GM10248 (cell line): Measurements from ENCODE around the gene OCA2.

ENCODE experiments used
- CTCF ChIA-PET: fragments of 300-600 bp; sonication (Branson Sonifier 250); formaldehyde crosslinking; extraction: SDS; loops from one replicate; lab custom pipeline; 2021; ENCODE audit warnings: antibody characterized with exemption; lab: Yijun Ruan, JAX
- POLR2A ChIA-PET: fragments of 350-650 bp; sonication (Branson Sonifier 250); formaldehyde crosslinking; extraction: SDS; loops from one replicate; lab custom pipeline; 2020; ENCODE audit warnings: antibody characterized with exemption; lab: Yijun Ruan, JAX
- DNase-seq: peaks from one replicate; pipeline ENCODE4 v3.0.0; 2012; ENCODE audit errors: extremely low spot score
- TF ChIP-seq, protein P1 (sequence below): IDR thresholded peaks from 2 replicates; pipeline ENCODE4 v1.5.1; 2012; ENCODE audit warnings: mild to moderate bottlenecking, low read depth; ENCODE audit errors: extremely low read depth, missing control alignments, control extremely low read depth

Gene OCA2

DNA sequence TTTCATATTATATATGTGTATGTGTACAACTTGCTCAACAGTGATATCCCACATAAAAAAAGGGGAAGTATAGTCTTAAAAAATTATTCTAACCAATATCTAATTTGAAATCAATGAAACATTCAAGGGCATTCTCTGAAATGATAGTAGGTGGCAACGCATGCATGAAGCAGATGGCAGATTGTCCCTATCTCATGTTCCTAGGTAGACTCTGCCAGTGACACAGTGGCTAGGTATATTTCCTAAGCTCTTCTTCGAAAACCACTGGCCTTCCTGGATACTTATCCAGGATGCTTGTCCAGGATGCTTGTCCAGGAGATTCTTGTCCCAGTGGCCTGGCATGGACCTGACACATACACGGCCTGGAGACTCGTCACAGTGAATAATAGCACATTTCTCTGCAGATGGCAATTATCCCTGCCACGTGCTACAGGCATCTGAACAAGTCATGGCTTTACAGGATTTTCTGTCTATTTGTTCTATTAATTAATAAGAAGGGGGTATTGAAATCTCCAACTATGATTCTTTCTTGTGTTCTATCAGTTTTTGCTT is 54.9 kb downstream of the OCA2 start:
- TF ChIP-seq, protein P1, sequence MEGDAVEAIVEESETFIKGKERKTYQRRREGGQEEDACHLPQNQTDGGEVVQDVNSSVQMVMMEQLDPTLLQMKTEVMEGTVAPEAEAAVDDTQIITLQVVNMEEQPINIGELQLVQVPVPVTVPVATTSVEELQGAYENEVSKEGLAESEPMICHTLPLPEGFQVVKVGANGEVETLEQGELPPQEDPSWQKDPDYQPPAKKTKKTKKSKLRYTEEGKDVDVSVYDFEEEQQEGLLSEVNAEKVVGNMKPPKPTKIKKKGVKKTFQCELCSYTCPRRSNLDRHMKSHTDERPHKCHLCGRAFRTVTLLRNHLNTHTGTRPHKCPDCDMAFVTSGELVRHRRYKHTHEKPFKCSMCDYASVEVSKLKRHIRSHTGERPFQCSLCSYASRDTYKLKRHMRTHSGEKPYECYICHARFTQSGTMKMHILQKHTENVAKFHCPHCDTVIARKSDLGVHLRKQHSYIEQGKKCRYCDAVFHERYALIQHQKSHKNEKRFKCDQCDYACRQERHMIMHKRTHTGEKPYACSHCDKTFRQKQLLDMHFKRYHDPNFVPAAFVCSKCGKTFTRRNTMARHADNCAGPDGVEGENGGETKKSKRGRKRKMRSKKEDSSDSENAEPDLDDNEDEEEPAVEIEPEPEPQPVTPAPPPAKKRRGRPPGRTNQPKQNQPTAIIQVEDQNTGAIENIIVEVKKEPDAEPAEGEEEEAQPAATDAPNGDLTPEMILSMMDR, result no peak
- CTCF ChIA-PET, result no interaction called here
- no peak for DNase-seq
- POLR2A ChIA-PET, result no interaction called here

DNA sequence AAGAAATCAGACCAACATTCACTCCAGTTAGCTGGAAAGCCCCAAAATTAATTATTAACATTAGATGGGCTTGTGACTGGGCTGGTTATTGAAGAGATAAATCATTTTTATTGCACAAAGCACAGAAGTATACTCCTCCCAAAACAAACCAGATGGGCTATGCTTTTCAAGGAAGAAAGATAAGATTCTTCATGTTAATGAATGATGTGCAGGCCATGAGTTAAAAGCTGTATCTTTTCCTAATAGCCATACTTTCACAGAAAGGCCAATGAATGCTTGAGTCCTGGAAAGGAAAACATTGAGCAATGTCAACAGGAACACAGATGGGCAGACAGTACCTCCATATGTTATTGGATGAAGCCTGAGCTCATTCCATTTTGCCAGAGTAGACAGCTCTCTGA is 55.4 kb downstream of the OCA2 start:
- POLR2A ChIA-PET, result no interaction called here
- TF ChIP-seq, protein P1, result no peak
- no peak for DNase-seq
- CTCF ChIA-PET, result no interaction called here

DNA sequence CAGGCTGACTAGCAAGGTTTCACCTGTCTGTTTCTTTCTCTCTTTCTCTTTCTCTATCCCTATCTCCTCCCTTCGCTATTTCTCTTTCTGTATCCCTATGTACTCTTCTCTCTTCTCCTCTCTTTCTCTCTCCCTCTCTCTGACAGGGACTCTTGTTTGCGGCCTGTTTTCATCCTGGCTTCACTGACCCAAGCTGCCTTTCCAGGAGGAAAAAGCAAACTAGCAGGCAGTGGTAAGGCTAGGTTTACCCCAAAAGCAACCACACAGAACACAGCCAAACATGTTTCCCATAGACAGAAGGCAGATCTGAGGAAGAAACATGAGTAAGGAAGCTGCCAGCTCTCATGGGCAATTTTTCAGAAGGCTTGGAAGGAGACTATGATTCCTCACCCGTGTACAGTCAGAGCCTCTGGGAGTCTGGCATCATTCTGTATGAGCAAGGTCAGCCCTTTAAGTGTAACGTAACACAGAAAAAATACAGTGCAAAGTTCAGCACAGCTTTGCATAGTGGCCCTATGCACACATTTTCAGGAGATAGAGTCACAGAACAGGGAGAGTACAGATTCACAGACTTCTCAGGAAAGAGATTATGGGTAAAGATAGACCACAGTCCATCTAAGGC is 61.0 kb downstream of the OCA2 start:
- no peak for DNase-seq
- CTCF ChIA-PET, result interaction anchor here (1.4 kb wide), 1 partner anchor 17 kb away, joined by 3 read pairs; no protein-coding TSS in a partner anchor
- TF ChIP-seq, protein P1, result no peak
- POLR2A ChIA-PET, result no interaction called here

DNA sequence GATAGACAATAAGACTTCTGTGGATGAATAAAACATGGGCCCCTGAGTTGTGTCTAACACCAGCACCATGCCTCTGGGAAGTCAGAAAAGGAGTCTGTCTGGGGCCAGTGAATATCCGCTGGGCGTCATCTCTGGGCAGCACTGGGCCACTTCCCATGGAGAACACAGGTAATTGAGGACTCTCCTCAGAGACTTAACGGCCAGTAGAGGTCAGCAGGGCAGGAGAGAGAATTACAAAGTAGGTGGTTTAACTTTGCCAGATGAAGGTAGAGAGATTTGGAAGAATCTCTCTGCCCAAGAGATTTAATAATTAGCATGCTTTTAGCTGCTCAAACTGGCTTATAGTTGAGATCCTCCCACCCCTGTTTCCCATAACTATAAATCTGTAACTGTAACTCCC is 65.7 kb downstream of the OCA2 start:
- DNase-seq, result no peak
- POLR2A ChIA-PET, result no interaction called here
- TF ChIP-seq, protein P1, result no peak
- CTCF ChIA-PET, result interaction anchor here (1.2 kb wide), 1 partner anchor 9 kb away, joined by 3 read pairs; no protein-coding TSS in a partner anchor

DNA sequence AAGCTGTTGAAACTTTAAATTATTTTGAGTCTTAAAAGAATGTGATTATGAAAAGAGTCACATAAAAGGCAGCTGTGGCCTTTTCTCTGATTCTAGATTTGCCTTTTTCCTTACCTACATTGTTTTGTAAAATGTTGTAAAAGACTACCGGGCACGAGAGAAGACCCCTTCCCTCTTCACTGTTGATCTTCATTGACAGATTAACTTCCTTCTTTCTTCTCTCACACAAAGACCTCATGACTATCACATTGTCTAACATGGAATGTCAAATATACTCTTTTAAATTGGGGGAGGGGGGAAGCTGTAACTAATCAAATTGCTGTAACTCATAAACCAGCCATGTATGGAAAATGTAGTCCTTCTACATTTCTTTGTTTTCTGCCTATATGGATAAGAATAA is 68.3 kb downstream of the OCA2 start:
- TF ChIP-seq, protein P1, result no peak
- DNase-seq, result no peak
- CTCF ChIA-PET, result no interaction called here

DNA sequence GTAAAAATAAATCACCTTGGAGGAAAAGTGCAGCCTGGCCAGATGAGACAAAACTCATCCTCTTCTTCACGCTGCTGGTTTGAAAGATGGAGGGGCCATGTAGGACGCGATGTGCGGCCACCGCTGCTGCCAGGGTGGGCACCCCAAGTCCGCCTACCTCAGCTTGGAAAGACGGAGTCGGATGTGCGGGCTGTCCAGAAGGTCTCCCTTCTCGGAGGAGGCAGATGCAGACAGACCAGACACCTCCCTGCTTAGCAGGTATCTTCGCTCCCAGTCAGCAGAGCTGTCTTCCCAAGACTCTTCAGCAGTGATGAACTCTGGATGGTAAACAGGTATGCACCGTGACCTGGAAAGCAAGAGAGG is 71.4 kb downstream of the OCA2 start:
- POLR2A ChIA-PET, result no interaction called here
- DNase-seq, result no peak
- TF ChIP-seq, protein P1, result no peak

More for the DNA sequence above, 68.3 kb downstream of the OCA2 start:
- POLR2A ChIA-PET, result no interaction called here

More for the DNA sequence above, 71.4 kb downstream of the OCA2 start:
- CTCF ChIA-PET, result no interaction called here
